Cardiac muscle cell (in vitro differentiated cells and primary cell): ENCODE data around the gene CCT6B. TPM values are rescaled to one million over a fixed set of nuclear protein-coding genes. Genes with fewer than 3 reads are reported as not detected.
A peak's percentile ranks its signal among the peaks of the same experiment; 100 is the strongest.
"Not testable (repeated sequence)": the region's sequence is repeated elsewhere in the genome, so short reads cannot be mapped to it uniquely, and the experiment has no call there.

Experiments
- DNase-seq, 2 donors: peaks; one replicate each; pipeline versions ENCODE4 v3.0.0 to v3.0.0-alpha.2; 2010 to 2017; ENCODE audit warnings: low read depth in 1 of 2, low spot score in 1 of 2
- H3K27ac ChIP-seq: fragments of 200-600 bp; sonication (generic); 2 replicates; pipeline ENCODE4 v1.5.1; 2016
- H3K27me3 ChIP-seq: fragments of 200-600 bp; sonication (generic); 2 replicates; pipeline ENCODE4 v1.6.0; 2016; ENCODE audit warnings: control low read depth
- H3K36me3 ChIP-seq: fragments of 200-600 bp; sonication (generic); 2 replicates; pipeline ENCODE4 v1.5.1; 2016; ENCODE audit warnings: control low read depth
- H3K4me1 ChIP-seq: fragments of 200-600 bp; sonication (generic); 2 replicates; pipeline ENCODE4 v1.8.1; 2017; ENCODE audit warnings: low read depth, mild to moderate bottlenecking, mixed run types
- H3K4me3 ChIP-seq: fragments of 200-600 bp; sonication (generic); 2 replicates; pipeline ENCODE4 v1.5.1; 2016; ENCODE audit warnings: mild to moderate bottlenecking
- H3K9me3 ChIP-seq: fragments of 200-600 bp; sonication (generic); 2 replicates; pipeline ENCODE4 v1.5.1; 2017; ENCODE audit warnings: low read depth, mild to moderate bottlenecking, control low read depth
- polyA plus RNA-seq: library from polyadenylated mRNA; unstranded; fragments of >200 nt; fragmentation: Nextera tagmentation; extraction: Ambion mirVana; gene quantifications from 2 replicates; pipeline ENCODE4 v1.2.1, GENCODE V29; 2016
- total RNA-seq: library from RNA; depleted of rRNA; stranded (reverse); fragments of >200 nt; gene quantifications from 2 replicates; pipeline ENCODE4 v1.2.3, GENCODE V29; 2016
- TF ChIP-seq, protein P1 (sequence below): IDR thresholded peaks from 2 replicates; pipeline ENCODE4 v1.5.1; 2012; ENCODE audit warnings: low read depth, mild to moderate bottlenecking, low read length

CCT6B gene
- total and polyA plus RNA-seq, 2 experiments from 2014 or later, result 4.8 to 5.6 TPM

GRCh38 chr17:35002876-35003551 is 41.8 kb upstream of the CCT6B start:
- TF ChIP-seq, protein P1, sequence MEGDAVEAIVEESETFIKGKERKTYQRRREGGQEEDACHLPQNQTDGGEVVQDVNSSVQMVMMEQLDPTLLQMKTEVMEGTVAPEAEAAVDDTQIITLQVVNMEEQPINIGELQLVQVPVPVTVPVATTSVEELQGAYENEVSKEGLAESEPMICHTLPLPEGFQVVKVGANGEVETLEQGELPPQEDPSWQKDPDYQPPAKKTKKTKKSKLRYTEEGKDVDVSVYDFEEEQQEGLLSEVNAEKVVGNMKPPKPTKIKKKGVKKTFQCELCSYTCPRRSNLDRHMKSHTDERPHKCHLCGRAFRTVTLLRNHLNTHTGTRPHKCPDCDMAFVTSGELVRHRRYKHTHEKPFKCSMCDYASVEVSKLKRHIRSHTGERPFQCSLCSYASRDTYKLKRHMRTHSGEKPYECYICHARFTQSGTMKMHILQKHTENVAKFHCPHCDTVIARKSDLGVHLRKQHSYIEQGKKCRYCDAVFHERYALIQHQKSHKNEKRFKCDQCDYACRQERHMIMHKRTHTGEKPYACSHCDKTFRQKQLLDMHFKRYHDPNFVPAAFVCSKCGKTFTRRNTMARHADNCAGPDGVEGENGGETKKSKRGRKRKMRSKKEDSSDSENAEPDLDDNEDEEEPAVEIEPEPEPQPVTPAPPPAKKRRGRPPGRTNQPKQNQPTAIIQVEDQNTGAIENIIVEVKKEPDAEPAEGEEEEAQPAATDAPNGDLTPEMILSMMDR, result no peak
- Histone ChIP-seq H3K27me3 (no peaks in the 10 kb centered on the region), H3K4me3 (no peak overlapping the region), H3K4me1 (no peaks in the 10 kb centered on the region), H3K27ac (no peak overlapping the region), H3K9me3 (no peaks in the 10 kb centered on the region), H3K36me3 (peaks cover 47% of the 10 kb centered on the region)
- peak in 1 of 2 donors; percentile 78 for DNase-seq

GRCh38 chr17:35001549-35001948 is 40.3 kb upstream of the CCT6B start:
- no peak for DNase-seq
- H3K4me3 ChIP-seq, result no peak overlapping the region
- H3K36me3 ChIP-seq, result peaks cover 52% of the 10 kb centered on the region
- no peak overlapping the region for H3K27ac ChIP-seq
- TF ChIP-seq, protein P1, result no peak
- no peaks in the 10 kb centered on the region for H3K4me1 ChIP-seq
- H3K27me3 ChIP-seq, result no peaks in the 10 kb centered on the region
- no peaks in the 10 kb centered on the region for H3K9me3 ChIP-seq

- H3K36me3 ChIP-seq, result peaks cover 58% of the 10 kb centered on the region
- not testable (repeated sequence) for H3K9me3 ChIP-seq, H3K4me1 ChIP-seq, H3K27me3 ChIP-seq, H3K4me3 ChIP-seq, DNase-seq, H3K27ac ChIP-seq
Observed at GRCh38 chr17:35000965-35001364, 39.7 kb upstream of the CCT6B start.

DNA sequence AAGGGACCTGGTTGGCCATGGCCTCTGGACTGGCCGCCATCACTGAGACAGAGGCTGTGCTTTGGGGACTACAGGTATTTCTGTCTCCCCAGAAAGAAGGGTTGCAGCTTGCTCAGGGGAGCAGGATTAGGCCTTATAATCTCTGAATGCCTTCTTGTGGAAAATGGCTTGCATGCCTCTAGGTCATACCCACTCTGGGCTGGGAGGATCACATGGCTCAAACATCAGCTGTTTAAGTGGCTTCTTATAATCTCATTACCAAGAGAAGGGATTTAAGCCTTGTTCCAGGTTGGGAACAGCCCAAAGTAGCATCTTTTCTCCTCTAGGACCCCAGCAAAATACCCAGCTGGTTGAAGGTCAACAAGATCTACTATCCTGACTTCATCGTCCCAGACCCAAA is 38.2 kb upstream of the CCT6B start:
- no peak overlapping the region for H3K4me3 ChIP-seq
- TF ChIP-seq, protein P1, result no peak
- H3K36me3 ChIP-seq, result peaks cover 66% of the 10 kb centered on the region
- DNase-seq, result no peak
- H3K27me3 ChIP-seq, result no peaks in the 10 kb centered on the region
- no peaks in the 10 kb centered on the region for H3K4me1 ChIP-seq
- H3K9me3 ChIP-seq, result no peaks in the 10 kb centered on the region
- no peak overlapping the region for H3K27ac ChIP-seq

GRCh38 chr17:34998205-34998604 is 36.9 kb upstream of the CCT6B start:
- no peaks in the 10 kb centered on the region for H3K4me1 ChIP-seq
- no peak overlapping the region for H3K4me3 ChIP-seq
- TF ChIP-seq, protein P1, result peak; percentile 82
- no peaks in the 10 kb centered on the region for H3K27me3 ChIP-seq
- H3K9me3 ChIP-seq, result no peaks in the 10 kb centered on the region
- H3K27ac ChIP-seq, result no peak overlapping the region
- peak; percentile 64 to 78 for DNase-seq
- H3K36me3 ChIP-seq, result peaks cover 70% of the 10 kb centered on the region

- TF ChIP-seq, protein P1, result no peak
- Histone ChIP-seq H3K4me3 (no peak overlapping the region), H3K27ac (peak overlapping the region; percentile 22), H3K36me3 (peaks cover 71% of the 10 kb centered on the region), H3K4me1 (no peaks in the 10 kb centered on the region), H3K27me3 (no peaks in the 10 kb centered on the region), H3K9me3 (no peaks in the 10 kb centered on the region)
- peak in 1 of 2 donors; percentile 93 for DNase-seq
Observed at GRCh38 chr17:34997355-34997862, 36.1 kb upstream of the CCT6B start.
